GM21447 (cell line): ENCODE data around the gene ATXN1.
"Not testable (repeated sequence)": the region's sequence is repeated elsewhere in the genome, so short reads cannot be mapped to it uniquely, and the experiment has no call there.

Experiments used
- ATAC-seq: cut with Tn5 transposase; IDR thresholded peaks from one replicate; pipeline ENCODE4 v1.9.1; 2021; ENCODE audit not compliant: unreplicated experiment

ATXN1 gene

DNA sequence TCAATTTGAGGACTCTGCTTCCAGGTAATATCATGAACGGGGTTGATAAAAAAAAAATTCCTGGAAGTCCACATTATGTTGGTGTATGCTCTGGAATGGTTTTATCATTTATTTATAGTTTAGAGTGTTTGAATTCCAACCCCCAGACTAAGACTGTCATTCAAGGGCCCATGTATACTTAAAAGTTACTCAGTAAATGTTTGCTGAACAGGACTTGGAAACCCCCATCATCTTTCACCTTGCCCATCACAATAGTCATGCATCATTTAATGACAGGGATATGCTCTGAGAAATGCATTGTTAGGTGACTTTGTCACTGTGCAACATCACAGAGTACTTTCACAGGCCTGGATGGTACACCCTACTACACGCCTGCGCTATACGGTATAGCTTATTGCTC, 104.8 kb downstream of the ATXN1 start:
- ATAC-seq = no peak

GRCh38 chr6:16654701-16655100, 106.6 kb downstream of the ATXN1 start:
- ATAC-seq = peak; percentile 36

- ATAC-seq = no peak
These were observed 108.0 kb downstream of the ATXN1 start for GRCh38 chr6:16653226-16653625.

- peak; percentile 90 for ATAC-seq
These were observed 109.4 kb downstream of the ATXN1 start for GRCh38 chr6:16651871-16652270.

GRCh38 chr6:16649890-16650289, 111.4 kb downstream of the ATXN1 start:
- ATAC-seq = no peak

DNA sequence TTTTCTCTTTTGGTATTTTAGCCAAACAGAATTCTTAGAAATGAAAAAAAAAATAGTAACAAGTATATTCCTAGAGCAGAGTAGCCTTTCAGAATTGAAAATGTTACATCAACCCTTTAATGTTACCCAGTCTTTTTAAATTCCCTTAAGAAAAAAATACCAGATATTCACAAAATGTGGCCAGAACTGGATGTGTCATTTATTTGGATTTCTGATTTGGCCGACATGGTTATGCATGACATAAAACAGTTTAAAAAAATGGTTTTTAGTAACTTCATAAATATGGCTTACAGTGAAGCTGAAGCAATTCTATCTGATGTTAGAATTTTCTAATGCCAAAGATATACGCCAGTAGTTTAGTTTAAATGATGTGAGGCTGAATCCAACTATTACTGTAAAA, 112.0 kb downstream of the ATXN1 start:
- no peak for ATAC-seq

GRCh38 chr6:16648003-16648402, 113.3 kb downstream of the ATXN1 start:
- ATAC-seq = no peak

DNA sequence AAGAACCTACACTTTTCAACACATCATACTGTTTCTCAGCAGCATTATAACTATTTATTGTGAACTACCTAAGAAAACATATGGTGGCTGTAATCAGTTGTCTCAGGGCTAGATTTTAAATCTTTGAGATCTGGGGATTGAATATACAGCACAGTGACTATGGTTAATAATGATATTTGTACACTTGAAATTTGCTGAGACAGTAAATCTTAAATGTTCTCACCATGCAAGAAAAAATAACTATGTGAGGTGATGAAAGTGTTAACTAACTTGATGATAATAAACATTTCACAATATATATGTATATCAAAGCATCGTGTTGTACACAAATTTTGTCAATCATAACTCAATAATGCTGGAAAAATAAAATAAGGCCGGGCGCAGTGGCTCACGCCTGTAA, 113.8 kb downstream of the ATXN1 start:
- no peak for ATAC-seq

DNA sequence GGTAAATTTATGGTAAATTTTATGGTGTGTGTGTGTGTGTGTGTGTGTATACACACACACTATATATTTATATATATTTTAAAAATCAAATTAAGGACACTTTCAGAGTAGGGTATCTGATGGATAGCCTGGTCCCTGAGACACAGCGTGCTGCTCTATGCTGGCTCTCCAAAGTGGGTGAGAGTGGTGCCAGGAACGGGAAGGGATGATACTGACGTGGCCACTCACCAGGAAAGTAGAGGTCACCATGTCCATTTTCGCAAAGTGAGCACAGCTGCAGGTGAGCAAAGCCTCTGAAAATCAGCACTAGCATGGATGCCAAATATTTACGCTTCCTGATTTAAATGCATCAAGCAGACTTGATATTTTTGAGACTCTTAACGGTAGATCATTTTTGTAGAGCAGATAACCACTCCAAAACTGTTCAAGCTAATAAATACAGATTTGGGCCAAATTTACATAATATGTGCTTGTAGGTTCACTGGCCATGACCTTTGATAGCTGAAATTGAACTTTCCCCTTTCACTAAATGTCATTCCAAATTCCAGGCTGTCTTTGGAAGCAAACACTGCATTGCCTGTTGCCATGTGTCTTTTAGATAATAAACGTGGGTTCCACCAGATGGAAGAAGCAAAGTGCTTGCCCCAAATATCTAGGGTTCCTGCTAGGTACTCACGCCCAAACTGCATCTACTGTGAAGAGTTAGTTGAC, 116.6 kb downstream of the ATXN1 start:
- no peak for ATAC-seq

- ATAC-seq = no peak
These were observed 121.4 kb downstream of the ATXN1 start for GRCh38 chr6:16639684-16640480.

DNA sequence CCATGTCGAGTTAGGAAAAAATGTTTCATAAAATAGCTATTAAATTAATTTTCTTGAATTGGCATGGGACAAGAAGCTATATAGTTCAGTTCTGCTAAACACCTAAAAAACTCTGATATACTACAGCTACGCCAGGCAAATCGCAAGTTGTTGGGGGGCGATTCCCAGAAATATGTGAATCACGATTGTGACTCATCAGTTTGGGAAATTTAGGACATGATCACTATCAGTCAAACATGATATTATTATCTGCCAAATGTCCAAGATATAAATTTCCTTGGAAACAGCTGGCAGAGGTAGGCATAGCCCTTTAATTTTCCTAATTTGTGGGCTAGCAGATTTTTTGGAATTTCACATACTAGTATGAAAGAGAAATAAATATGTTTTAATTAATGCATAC, 123.6 kb downstream of the ATXN1 start:
- ATAC-seq = no peak

DNA sequence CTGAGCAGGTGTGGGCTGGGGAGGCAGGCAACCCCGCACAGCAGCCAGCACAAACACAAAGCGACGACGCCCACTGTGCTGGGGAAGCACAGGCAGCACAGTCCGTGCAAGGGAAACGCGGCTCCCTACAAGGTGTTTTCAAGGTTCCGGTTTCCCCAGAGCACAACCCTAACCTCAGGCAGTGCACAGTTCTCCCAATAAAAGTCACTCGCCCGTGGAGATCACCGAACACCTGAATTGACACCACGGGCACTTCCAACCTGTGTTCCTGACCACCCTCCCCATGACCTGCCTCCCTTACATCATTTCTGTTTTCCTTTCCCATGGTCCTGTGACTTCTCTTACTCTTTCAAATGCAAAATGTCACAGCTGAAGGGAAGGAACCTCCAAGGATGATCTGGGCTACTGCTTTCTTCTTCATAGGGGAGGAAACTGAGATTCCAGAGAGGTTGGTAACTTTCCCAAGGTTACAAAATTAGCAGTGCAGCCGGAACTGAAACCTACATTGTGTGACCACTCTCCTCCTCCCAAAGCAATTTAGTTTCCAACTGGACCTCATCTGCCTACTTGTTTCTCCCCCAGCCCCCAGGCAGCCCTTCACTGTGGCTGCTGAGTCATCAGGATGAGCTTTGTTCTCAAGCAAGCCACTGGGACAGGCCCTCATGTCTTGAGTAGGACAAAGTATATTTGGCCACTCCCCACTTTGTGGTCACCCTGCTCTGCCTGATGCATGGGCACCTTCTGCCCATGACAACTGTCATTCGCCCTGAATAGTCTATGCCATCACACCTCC, 125.3 kb downstream of the ATXN1 start:
- ATAC-seq = peak; percentile 64

- no peak for ATAC-seq
These were observed 125.9 kb downstream of the ATXN1 start for GRCh38 chr6:16635291-16635809.

- no peak for ATAC-seq
These were observed 126.4 kb downstream of the ATXN1 start for GRCh38 chr6:16634855-16635254.

GRCh38 chr6:16633961-16634360, 127.3 kb downstream of the ATXN1 start:
- ATAC-seq = no peak

DNA sequence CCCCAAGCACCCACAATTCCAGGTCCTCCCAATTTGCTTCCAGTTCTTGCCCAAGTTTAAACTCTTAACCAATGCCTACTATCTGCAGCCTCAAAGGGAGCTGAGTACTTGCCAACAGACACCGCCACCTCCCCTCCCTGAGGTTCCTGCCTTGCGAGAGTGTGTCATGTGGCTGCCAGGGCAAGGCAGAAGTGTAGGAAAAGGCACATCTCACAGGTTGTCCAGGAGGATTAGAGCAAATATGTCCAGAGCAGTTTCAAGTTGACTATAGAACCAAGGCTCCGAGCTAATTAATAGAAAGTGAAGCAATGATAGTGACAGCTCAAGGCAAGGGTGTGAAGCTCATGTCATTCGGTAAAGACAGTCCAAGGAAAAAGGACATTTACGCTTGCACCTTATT, 127.8 kb downstream of the ATXN1 start:
- no peak for ATAC-seq

DNA sequence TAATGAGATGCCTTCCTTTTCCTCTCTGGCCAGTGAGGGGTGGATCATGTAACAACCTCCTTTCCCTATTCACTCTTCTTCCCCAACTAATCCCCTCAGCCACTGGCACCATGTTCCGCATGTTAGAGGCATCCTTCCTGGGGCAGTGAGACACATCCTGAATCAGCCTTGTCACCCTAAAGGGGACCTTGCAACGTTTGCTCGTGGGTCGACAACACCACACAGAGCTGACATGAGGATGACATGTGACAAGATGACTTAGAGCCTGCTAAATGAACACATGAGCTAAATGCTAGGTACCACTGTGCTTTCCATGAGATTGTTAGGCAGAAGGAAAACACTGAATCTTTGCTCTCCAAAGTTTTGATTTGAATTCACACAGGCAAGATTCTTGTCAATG, 129.2 kb downstream of the ATXN1 start:
- no peak for ATAC-seq

DNA sequence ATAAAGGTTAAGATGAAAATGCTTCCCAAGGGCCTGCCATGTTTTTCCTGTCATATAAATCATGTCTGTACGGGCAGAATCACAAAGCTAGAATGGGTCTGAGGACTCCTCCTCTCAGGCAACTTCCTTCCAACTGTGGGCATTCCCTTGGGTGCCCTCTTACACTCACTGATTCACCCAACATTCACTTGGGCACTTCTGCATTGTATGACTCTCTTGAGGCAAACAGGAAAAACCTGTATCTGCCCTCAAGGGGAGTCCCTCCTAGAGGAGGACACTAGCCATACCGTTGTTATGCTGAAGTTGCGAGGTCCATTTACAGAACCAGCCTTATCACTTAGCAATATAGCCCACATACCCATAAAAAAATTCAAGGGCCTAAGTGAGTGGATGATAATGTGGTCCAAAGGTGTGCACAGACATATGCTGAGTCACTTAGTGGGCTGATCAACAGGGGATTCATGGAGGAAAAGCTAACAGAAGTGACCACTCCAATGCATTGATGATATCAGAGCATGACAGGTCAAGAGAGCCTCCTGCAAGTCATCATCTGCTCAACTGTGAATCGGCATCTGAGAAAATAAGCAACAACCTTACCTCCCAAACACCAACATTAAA, 131.1 kb downstream of the ATXN1 start:
- no peak for ATAC-seq

- ATAC-seq = not testable (repeated sequence)
These were observed 132.7 kb downstream of the ATXN1 start for GRCh38 chr6:16628580-16628979.

DNA sequence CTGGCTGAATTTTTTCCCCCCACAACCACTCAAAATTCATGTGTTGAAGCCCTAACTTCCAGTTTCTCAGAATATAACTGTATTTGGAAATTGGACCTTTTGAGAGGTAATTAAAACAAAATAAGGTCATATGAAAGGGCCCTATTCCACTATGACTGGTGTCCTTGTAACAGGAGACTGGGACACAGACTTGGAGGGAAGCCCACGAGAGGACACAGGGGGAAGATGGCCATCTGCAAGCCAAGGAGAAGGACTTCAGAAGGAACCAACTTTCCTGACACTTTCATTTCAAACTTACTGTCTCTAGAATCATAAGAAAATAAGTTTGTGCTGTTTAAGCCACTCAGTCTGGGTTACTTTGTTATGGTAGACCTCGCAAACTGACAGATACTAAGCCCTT, 134.6 kb downstream of the ATXN1 start:
- ATAC-seq = no peak
